PFSK-1 (cell line): Measurements from ENCODE around the gene LTA4H.

Experiments
- FOXP2 ChIP-seq: optimal IDR thresholded peaks from 2 replicates; pipeline ENCODE3; 2011; ENCODE audit warnings: borderline replicate concordance, control low read depth, inconsistent platforms; ENCODE audit not compliant: insufficient read depth; ENCODE audit errors: extremely low read length, extremely low read depth
- POLR2AphosphoS5 ChIP-seq: IDR thresholded peaks from 2 replicates; pipeline ENCODE4 v1.6.1; 2012; ENCODE audit warnings: low read depth, mild to moderate bottlenecking, control low read depth, low read length, moderate library complexity
- SIN3A ChIP-seq: IDR thresholded peaks from 2 replicates; pipeline ENCODE4 v1.6.1; 2012; ENCODE audit warnings: mild to moderate bottlenecking, low read length, moderate library complexity, borderline replicate concordance; ENCODE audit not compliant: insufficient read depth
- TAF1 ChIP-seq: IDR thresholded peaks from 2 replicates; pipeline ENCODE4 v1.6.1; 2012; ENCODE audit warnings: low read length, control low read depth, borderline replicate concordance; ENCODE audit not compliant: insufficient read depth
- TF ChIP-seq, protein P1 (sequence below), 2 experiments: IDR thresholded peaks; 2 replicates each; pipeline versions ENCODE4 v1.6.1 to v1.8.0; 2011 to 2012; ENCODE audit warnings: low read depth in 2 of 2, low read length in 2 of 2, control low read depth in 1 of 2, inconsistent platforms in 1 of 2, mild to moderate bottlenecking in 1 of 2, moderate library complexity in 1 of 2; ENCODE audit not compliant: insufficient read depth in 1 of 2

The LTA4H gene

DNA sequence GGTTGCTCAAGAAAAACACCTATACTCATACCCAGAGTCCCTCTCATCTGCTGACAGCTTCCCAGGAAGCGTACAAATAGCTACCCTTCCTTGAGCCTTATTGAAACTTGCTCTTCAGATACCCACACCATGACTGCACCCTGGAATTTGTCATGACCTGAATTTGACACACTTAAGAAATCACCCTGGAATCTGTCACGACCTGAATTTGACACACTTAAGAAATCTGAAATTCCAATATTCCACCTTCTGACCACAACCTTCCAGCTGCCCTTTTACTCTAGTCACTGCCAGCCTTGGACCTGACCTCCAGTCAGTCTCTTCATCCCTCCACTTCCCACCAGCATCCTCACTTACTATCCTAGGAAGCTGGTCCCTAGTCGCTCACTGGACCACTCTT lies 38.1 kb downstream of the LTA4H start:
- no peak for TF ChIP-seq SIN3A
- TF ChIP-seq FOXP2, result no peak
- TF ChIP-seq POLR2AphosphoS5, result no peak
- TF ChIP-seq, protein P1, sequence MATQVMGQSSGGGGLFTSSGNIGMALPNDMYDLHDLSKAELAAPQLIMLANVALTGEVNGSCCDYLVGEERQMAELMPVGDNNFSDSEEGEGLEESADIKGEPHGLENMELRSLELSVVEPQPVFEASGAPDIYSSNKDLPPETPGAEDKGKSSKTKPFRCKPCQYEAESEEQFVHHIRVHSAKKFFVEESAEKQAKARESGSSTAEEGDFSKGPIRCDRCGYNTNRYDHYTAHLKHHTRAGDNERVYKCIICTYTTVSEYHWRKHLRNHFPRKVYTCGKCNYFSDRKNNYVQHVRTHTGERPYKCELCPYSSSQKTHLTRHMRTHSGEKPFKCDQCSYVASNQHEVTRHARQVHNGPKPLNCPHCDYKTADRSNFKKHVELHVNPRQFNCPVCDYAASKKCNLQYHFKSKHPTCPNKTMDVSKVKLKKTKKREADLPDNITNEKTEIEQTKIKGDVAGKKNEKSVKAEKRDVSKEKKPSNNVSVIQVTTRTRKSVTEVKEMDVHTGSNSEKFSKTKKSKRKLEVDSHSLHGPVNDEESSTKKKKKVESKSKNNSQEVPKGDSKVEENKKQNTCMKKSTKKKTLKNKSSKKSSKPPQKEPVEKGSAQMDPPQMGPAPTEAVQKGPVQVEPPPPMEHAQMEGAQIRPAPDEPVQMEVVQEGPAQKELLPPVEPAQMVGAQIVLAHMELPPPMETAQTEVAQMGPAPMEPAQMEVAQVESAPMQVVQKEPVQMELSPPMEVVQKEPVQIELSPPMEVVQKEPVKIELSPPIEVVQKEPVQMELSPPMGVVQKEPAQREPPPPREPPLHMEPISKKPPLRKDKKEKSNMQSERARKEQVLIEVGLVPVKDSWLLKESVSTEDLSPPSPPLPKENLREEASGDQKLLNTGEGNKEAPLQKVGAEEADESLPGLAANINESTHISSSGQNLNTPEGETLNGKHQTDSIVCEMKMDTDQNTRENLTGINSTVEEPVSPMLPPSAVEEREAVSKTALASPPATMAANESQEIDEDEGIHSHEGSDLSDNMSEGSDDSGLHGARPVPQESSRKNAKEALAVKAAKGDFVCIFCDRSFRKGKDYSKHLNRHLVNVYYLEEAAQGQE (IDR thresholded peaks at IDR 0.05; ENCODE audit: insufficient read depth in 1 of 2, low read depth in 2 of 2, low read length in 2 of 2), result no peak
- TF ChIP-seq TAF1, result no peak

- peak; percentile 16 for TF ChIP-seq FOXP2
- no peak for TF ChIP-seq TAF1
Observed at GRCh38 chr12:95996034-95996658, 39.2 kb downstream of the LTA4H start, which contains the start of gene HAL. Gene HAL (minus strand): TSS chr12:95996344. CDS start chr12:95995910, 434 bp downstream.

- TF ChIP-seq TAF1 (no peak), SIN3A (no peak), FOXP2 (no peak), POLR2AphosphoS5 (no peak)
- TF ChIP-seq, protein P1 (IDR thresholded peaks at IDR 0.05; ENCODE audit: insufficient read depth in 1 of 2, low read depth in 2 of 2, low read length in 2 of 2), result no peak
Observed at GRCh38 chr12:95995238-95996031, 40.0 kb downstream of the LTA4H start.

GRCh38 chr12:95994476-95994875 lies 40.9 kb downstream of the LTA4H start:
- no peak for TF ChIP-seq POLR2AphosphoS5
- TF ChIP-seq, protein P1 (IDR thresholded peaks at IDR 0.05; ENCODE audit: insufficient read depth in 1 of 2, low read depth in 2 of 2, low read length in 2 of 2), result no peak
- TF ChIP-seq FOXP2, result no peak
- TF ChIP-seq TAF1, result no peak

- TF ChIP-seq, protein P1 (IDR thresholded peaks at IDR 0.05; ENCODE audit: insufficient read depth in 1 of 2, low read depth in 2 of 2, low read length in 2 of 2), result no peak
- TF ChIP-seq POLR2AphosphoS5 (no peak), SIN3A (no peak), TAF1 (no peak), FOXP2 (no peak)
Observed at GRCh38 chr12:95993907-95994306, 41.5 kb downstream of the LTA4H start.
